BJ (cell line): ENCODE results near the gene ELAVL1. TPM values are rescaled to one million over a fixed set of nuclear protein-coding genes. Genes with fewer than 3 reads are reported as not detected.

Source experiments
- CTCF ChIA-PET: fragments of 350-600 bp; formaldehyde crosslinking; extraction: SDS; loops from one replicate; lab custom pipeline; 2021; ENCODE audit warnings: antibody characterized with exemption, inconsistent platforms; lab: Yijun Ruan, JAX
- POLR2A ChIA-PET: fragments of 300-600 bp; sonication (Branson Sonifier 250); formaldehyde crosslinking; extraction: SDS; loops from one replicate; lab custom pipeline; 2021; ENCODE audit warnings: antibody characterized with exemption; lab: Charles Lee
- DNase-seq: peaks from one replicate; pipeline ENCODE4 v3.0.0-alpha.2; 2011; ENCODE audit warnings: low read depth
- H3K27me3 ChIP-seq: 2 replicates; pipeline ENCODE4 v1.6.0; 2011; ENCODE audit warnings: low read length; ENCODE audit not compliant: control insufficient read depth, insufficient read depth
- H3K36me3 ChIP-seq: 2 replicates; pipeline ENCODE4 v1.5.1; 2011; ENCODE audit warnings: low read length; ENCODE audit not compliant: control insufficient read depth, insufficient read depth
- H3K4me3 ChIP-seq: 2 replicates; pipeline ENCODE4 v1.5.1; 2011; ENCODE audit warnings: low read depth, mild to moderate bottlenecking, control low read depth, low read length
- polyA plus RNA-seq: library from polyadenylated mRNA; depleted of rRNA; stranded (reverse); fragments of >200 nt; gene quantifications from 2 replicates; pipeline ENCODE4 v1.2.3, GENCODE V29; 2011
- TF ChIP-seq, protein P1 (sequence below): IDR thresholded peaks from 2 replicates; pipeline ENCODE4 v1.5.1; 2011; ENCODE audit warnings: low read depth, mild to moderate bottlenecking, control low read depth, inconsistent platforms, low read length, moderate library complexity; ENCODE audit not compliant: insufficient read depth

ELAVL1 gene
- polyA plus RNA-seq, 1 experiment: 41.2 TPM

DNA sequence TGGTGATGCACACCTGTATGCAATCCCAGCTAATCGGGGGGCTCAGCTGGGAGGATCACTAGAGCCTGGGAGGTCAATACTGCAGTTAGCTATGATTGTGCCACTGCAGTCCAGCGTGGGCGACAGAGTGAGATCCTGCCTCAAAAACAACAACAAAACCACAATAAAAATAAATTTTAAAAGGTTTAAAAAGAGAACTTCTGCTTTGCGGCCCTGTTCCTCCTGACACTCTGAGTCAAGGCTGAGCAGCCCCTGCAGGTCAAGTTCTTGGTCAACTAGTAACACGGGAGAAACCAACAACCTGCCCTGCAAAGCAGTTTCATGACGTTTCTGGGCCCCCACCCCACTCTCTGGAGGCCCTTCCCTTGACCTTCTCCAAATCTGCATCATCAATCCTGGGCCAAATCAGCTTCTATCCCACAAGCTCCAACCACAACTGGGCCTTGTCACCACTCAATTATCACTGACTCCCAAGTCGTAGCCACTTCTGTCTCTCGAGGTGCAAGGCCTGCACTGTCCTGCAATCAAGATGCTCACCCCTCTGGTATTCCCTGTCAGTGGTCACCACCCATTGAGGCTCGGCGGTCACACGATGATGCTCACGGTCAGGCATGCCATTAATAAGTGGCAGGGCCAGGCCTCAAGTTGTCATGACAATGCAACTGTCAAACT lies 7.5 kb downstream of the ELAVL1 start:
- H3K4me3 ChIP-seq: no peak overlapping the region
- ChIA-PET POLR2A (no interaction called here), CTCF (interaction anchor here (0.6 to 2.0 kb wide), 3 partner anchors 20 to 580 kb away, joined by 3 to 9 read pairs (median 3); no protein-coding TSS in a partner anchor)
- TF ChIP-seq, protein P1, sequence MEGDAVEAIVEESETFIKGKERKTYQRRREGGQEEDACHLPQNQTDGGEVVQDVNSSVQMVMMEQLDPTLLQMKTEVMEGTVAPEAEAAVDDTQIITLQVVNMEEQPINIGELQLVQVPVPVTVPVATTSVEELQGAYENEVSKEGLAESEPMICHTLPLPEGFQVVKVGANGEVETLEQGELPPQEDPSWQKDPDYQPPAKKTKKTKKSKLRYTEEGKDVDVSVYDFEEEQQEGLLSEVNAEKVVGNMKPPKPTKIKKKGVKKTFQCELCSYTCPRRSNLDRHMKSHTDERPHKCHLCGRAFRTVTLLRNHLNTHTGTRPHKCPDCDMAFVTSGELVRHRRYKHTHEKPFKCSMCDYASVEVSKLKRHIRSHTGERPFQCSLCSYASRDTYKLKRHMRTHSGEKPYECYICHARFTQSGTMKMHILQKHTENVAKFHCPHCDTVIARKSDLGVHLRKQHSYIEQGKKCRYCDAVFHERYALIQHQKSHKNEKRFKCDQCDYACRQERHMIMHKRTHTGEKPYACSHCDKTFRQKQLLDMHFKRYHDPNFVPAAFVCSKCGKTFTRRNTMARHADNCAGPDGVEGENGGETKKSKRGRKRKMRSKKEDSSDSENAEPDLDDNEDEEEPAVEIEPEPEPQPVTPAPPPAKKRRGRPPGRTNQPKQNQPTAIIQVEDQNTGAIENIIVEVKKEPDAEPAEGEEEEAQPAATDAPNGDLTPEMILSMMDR: no peak
- DNase-seq: no peak
- H3K36me3 ChIP-seq: no peaks in the 10 kb centered on the region
- no peaks in the 10 kb centered on the region for H3K27me3 ChIP-seq

DNA sequence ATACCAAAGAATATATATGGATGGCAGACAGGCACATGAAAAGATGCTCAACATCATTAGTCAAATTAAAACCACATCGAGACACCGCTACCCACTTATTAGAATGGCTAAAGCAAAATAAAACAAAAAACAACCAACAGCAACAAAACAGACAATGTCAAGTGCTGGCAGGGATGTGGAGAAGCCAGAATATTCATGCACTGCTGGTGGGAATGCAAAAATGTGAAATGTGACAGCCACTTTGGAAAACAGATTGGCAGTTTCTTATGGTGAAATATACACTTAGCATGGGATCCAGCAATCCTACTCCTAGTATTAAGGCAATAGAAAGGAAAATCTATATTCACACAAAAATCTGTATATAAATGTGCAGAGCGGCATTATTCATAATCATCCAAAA lies 8.6 kb downstream of the ELAVL1 start:
- TF ChIP-seq, protein P1: no peak
- POLR2A ChIA-PET: no interaction called here
- Histone ChIP-seq H3K4me3 (no peak overlapping the region), H3K27me3 (no peaks in the 10 kb centered on the region), H3K36me3 (no peaks in the 10 kb centered on the region)
- DNase-seq: no peak
- CTCF ChIA-PET: no interaction called here

DNA sequence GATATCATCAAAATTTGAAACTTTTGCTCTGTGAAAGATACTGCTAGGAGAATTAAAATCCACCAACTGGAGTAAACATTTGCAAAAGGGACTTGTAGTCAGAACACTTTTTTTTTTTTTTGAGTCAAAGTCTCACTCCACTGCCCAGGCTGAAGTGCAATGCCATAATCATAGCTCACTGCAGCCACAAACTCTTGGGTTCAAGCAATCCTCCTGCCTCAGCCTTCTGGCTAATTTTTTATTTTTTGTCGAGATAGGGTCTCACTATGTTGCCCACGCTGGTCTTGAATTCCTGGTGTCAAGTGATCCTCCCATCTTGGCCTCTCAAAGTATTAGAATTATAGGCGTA lies 9.7 kb downstream of the ELAVL1 start:
- Histone ChIP-seq H3K4me3 (no peak overlapping the region), H3K36me3 (peaks cover 4% of the 10 kb centered on the region), H3K27me3 (no peaks in the 10 kb centered on the region)
- POLR2A ChIA-PET: interaction anchor here (0.7 kb wide), 1 partner anchor 455 kb away, joined by 8 read pairs; no protein-coding TSS in a partner anchor
- DNase-seq: no peak
- TF ChIP-seq, protein P1: no peak
- CTCF ChIA-PET: interaction anchor here (1.0 to 1.4 kb wide), 2 partner anchors 10 to 52 kb away, joined by 3 to 9 read pairs; partner anchors contain the start of gene TIMM44

DNA sequence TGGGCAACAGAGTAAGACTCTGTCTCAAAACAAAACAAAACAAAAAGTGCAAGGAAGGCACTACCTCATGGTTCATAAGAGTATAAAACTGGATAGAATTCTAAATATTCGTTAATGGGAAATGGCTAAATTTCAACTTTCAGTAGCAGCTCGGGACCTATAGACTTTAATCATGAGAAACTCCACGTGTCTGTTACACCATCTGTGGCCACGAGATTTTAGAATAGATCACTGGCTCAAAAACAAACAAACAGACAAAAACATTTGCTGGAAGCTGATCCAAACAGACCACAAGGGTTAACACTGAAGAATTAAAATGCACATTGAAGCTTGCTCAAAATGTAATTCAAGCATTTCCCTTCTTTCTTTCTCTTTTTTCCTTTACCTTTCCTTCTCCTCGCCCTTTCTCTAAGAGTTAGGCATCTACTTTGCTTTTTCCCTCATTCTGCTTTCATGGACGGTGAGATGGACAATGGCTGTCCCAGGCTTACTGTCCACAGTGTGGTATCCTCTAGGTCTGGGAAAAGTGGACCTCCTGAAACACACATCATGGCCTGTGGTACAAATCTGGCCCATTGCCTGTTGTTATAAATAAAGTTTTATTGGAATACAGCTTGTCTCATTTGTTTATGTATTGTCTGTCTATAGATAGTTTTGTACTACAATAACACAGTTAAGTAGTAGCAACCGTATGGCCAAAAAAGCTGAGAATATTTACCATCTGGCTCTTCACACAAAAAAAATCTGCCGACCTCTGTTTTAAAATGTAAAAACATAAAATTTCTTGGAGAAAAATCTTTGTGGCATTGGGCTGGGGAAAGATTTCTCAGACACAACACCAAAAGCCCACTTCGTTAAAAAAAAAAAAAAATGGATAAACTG lies 10.3 kb downstream of the ELAVL1 start:
- TF ChIP-seq, protein P1: no peak
- no peak for DNase-seq
- H3K36me3 ChIP-seq: peaks cover 10% of the 10 kb centered on the region
- no peak overlapping the region for H3K4me3 ChIP-seq
- ChIA-PET CTCF (interaction anchor here (0.6 to 1.4 kb wide), 3 partner anchors 9 to 51 kb away, joined by 3 to 9 read pairs (median 3); partner anchors contain the start of gene TIMM44), POLR2A (no interaction called here)
- no peaks in the 10 kb centered on the region for H3K27me3 ChIP-seq

DNA sequence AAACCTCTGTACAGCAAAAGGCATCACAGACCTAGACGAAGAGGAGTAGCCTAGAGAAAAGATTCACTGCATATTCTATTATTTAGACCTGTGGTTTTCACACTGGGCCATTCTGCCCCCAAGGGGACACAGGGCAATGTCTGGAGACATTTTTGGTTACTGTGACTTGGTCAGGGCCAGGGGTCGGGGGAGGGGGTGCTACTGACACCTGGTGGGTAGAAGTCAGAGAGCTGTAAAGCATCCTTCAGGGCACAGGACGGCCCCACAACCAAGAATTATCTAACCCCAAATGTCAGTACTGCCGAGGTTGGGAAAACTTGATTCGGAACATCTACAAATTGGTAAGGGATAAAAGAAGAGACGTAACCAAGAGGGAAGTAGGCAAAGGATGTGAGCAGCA lies 11.3 kb downstream of the ELAVL1 start:
- CTCF ChIA-PET: interaction anchor here (2.5 kb wide), 1 partner anchor 8 kb away, joined by 11 read pairs; no protein-coding TSS in a partner anchor
- H3K36me3 ChIP-seq: peaks cover 11% of the 10 kb centered on the region
- POLR2A ChIA-PET: no interaction called here
- H3K27me3 ChIP-seq: no peaks in the 10 kb centered on the region
- no peak for DNase-seq
- TF ChIP-seq, protein P1: no peak
- H3K4me3 ChIP-seq: no peak overlapping the region
